ENCODE measurements around the gene CALR3.

The CALR3 gene

DNA sequence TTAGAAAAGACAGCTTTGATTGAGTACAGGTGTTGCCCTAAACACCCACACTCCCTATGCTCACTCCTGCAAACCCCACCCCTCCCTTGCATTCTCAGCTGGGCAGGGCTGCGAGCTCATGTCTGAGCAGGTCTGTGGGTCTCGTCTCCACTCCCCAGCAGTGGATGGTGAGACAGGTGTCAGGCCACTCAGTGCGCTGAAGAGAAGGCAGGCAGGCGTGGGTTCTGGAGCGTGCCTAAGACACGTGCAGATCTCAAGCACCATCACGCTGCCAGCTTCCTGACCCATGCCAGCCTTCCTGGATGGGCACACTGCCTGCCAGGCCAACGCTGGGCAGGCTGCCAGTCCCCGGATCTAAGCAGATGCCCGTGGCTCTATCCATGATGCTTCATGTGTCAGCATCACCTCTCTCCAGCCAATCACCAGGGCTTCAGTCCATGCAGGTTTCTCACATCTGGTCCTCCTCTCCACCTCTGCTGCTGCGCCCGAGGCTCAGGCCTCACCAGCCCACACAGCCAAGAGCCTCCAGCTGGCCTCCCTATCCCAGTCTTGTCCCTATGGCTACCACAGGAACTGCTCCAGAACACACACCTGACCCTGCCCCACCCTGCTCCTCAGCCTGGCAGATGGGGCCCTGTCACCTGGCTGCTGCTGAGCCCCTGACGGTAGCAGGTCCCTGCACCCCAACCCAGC lies 66.8 kb downstream of the CALR3 start:
- no peak for DNase-seq (ENCODE audit: low read depth in 2 of 2)
